ENCODE measurements around the gene HMMR.
"Not testable (repeated sequence)": the region's sequence is repeated elsewhere in the genome, so short reads cannot be mapped to it uniquely, and the experiment has no call there.

HMMR gene

DNA sequence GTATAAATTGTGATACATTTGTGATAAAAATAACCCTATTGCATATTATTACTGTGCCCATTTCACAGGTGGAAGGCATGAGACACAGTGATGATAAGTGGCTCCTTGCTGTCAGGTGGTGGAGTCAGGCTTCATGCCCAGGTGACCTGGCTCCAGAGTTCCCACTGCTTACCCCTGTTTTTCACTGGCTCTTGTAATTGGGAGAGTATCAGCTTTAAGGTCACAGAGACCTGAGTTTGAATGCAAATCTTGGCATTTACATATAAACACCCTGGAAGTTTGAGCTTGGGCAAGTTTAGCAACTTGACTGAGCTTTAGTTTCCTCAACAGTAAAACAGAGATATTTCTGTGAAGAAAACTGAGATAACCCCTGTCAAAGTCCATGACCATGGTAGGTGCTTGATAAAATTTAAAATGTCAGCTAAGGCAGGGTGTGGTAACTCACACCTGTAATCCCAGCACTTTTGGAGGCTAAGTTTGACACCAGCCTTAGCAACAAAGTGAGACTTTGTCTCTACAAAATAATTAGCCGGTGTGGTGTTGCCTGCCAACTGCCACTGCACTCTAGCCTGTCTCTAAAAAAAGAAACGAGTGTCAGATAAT, 74.2 kb downstream of the HMMR start:
- no peak for DNase-seq (ENCODE audit: low read depth)
- TF ChIP-seq, protein P1, sequence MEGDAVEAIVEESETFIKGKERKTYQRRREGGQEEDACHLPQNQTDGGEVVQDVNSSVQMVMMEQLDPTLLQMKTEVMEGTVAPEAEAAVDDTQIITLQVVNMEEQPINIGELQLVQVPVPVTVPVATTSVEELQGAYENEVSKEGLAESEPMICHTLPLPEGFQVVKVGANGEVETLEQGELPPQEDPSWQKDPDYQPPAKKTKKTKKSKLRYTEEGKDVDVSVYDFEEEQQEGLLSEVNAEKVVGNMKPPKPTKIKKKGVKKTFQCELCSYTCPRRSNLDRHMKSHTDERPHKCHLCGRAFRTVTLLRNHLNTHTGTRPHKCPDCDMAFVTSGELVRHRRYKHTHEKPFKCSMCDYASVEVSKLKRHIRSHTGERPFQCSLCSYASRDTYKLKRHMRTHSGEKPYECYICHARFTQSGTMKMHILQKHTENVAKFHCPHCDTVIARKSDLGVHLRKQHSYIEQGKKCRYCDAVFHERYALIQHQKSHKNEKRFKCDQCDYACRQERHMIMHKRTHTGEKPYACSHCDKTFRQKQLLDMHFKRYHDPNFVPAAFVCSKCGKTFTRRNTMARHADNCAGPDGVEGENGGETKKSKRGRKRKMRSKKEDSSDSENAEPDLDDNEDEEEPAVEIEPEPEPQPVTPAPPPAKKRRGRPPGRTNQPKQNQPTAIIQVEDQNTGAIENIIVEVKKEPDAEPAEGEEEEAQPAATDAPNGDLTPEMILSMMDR (IDR thresholded peaks at IDR 0.05; ENCODE audit: low read depth, low read length, missing control alignments), result no peak
- H3K4me3 ChIP-seq (ENCODE audit: low read depth, low read length), result no peak overlapping the region

DNA sequence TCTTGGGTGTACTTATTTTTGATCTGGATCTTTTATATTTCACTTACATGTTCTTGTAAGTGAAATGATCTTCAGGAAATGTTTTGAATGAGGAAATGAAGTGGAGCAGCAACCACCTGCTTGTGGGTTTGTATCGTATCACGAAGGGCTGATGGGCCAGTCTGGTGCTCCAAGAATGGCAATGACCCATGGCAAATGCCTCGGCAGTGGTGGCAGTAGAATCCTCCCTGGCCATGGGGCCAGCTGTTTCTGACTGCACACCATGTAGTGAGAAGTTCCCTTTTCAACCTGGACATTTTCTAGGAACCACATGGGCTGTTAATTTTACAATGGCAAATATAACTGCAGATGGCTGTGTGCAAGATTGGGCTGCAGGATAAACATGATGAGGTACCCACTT, 74.9 kb downstream of the HMMR start:
- TF ChIP-seq, protein P1 (IDR thresholded peaks at IDR 0.05; ENCODE audit: low read depth, low read length, missing control alignments), result no peak
- no peak for DNase-seq (ENCODE audit: low read depth)

DNA sequence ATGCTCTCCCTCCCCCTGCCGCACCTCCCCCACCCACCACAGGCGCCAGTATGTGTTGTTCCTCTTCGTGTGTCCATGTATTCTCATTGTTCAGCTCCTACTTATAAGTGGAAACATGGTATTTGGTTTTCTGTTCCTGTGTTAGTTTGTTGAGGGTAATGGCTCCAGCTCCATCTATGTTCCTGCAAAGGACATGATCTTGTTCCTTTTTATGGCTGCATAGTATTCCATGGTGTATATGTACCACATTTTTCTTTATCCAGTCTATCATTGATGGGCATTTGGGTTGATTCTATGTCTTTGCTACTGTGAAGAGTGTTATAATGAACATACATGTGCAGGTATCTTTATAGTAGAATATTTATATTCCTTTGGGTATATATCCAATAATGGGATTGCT, 76.0 kb downstream of the HMMR start:
- not testable (repeated sequence) for H3K4me3 ChIP-seq (ENCODE audit: low read depth, low read length); DNase-seq (ENCODE audit: low read depth)

More for the DNA sequence above, 74.9 kb downstream of the HMMR start:
- no peak overlapping the region for H3K4me3 ChIP-seq (ENCODE audit: low read depth, low read length)

DNA sequence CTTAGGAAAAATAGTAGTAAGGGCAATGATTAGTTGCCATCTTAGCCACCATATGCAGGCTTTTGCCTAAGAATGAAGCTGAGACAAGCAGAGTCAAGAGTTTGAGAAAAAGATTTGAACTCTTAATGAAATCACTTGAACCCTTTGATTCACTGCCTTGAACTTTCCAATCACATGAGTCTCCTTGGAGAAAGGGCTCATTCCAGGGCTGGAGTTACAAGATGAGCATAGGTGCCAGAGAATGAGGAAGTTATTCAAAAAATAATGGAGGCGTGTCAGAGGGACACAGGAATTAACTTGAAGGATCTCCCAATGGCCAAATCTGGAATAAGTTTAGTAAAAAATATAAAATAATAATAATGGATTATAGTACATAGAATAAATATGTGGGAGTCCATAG, 80.3 kb downstream of the HMMR start:
- DNase-seq (ENCODE audit: low read depth), result no peak
- no peak overlapping the region for H3K4me3 ChIP-seq (ENCODE audit: low read depth, low read length)
- TF ChIP-seq, protein P1 (IDR thresholded peaks at IDR 0.05; ENCODE audit: low read depth, low read length, missing control alignments), result no peak
